ENCODE results near the gene OR4C3.
"Not testable (repeated sequence)": the region's sequence is repeated elsewhere in the genome, so short reads cannot be mapped to it uniquely, and the experiment has no call there.

OR4C3 gene

DNA sequence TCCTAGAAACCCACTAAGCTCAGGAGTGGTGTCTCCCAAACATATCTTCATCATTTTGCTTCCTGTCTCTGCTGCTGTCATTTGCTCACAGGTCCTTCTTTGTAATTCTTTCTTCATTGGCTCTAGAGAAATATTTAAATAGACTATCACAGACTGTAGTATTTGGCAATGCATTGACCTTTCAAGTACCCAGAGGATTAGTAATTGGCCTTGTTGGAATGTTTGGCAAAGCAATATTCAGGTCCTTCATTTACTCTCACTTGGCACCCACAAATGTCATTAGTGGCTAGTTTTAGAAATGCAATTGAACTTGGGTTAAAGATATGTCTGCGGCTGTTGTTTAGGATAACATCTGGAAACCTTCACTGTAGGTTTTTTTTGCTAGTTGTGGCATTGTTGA lies 30.0 kb downstream of the OR4C3 start:
- ChIA-PET POLR2A (no interaction called here), CTCF (no interaction called here)
- TF ChIP-seq CTBP1 (IDR thresholded peaks at IDR 0.05; ENCODE audit: borderline replicate concordance) (no peak), ELF4 (IDR thresholded peaks at IDR 0.05) (no peak), FOXK2 (IDR thresholded peaks at IDR 0.05) (no peak), FOXA1 (IDR thresholded peaks at IDR 0.05) (no peak), SUZ12 (IDR thresholded peaks at IDR 0.05) (no peak), BHLHE40 (IDR thresholded peaks at IDR 0.05; ENCODE audit: borderline replicate concordance) (no peak), HDGF (IDR thresholded peaks at IDR 0.05; ENCODE audit: borderline replicate concordance) (no peak), SP1 (IDR thresholded peaks at IDR 0.05) (no peak), ZNF384 (IDR thresholded peaks at IDR 0.05) (no peak), L3MBTL2 (conservative IDR thresholded peaks at IDR 0.05) (no peak), ARNT (IDR thresholded peaks at IDR 0.05) (no peak), NFRKB (IDR thresholded peaks at IDR 0.05) (no peak), LEF1 (IDR thresholded peaks at IDR 0.05; ENCODE audit: borderline replicate concordance) (no peak), TARDBP (IDR thresholded peaks at IDR 0.05) (no peak), FOXM1 (IDR thresholded peaks at IDR 0.05; ENCODE audit: borderline replicate concordance) (no peak)
- TF ChIP-seq, protein P1, sequence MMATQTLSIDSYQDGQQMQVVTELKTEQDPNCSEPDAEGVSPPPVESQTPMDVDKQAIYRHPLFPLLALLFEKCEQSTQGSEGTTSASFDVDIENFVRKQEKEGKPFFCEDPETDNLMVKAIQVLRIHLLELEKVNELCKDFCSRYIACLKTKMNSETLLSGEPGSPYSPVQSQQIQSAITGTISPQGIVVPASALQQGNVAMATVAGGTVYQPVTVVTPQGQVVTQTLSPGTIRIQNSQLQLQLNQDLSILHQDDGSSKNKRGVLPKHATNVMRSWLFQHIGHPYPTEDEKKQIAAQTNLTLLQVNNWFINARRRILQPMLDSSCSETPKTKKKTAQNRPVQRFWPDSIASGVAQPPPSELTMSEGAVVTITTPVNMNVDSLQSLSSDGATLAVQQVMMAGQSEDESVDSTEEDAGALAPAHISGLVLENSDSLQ (IDR thresholded peaks at IDR 0.05), result no peak
- no peak for DNase-seq (ENCODE audit: extremely low spot score)

DNA sequence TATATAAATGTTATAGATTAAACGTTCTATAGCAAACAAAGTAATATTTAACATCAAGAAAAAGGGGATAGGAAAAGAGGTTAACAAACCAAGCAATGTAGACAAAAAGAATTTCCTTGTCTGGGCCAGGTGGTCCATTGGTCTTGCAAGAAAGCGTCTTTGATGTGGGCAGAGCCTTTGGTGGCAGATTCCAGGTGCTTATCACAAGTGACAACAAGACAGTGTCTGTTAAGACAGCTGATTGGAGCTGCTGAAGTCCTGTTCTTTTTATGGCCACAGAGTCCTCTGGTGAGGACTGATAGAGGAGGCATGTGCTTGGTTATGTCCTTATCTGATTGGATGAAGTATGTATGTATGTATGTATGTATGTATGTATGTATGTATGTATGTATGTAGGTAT lies 36.6 kb downstream of the OR4C3 start:
- CTCF ChIA-PET; POLR2A ChIA-PET; DNase-seq (ENCODE audit: extremely low spot score): not testable (repeated sequence)

DNA sequence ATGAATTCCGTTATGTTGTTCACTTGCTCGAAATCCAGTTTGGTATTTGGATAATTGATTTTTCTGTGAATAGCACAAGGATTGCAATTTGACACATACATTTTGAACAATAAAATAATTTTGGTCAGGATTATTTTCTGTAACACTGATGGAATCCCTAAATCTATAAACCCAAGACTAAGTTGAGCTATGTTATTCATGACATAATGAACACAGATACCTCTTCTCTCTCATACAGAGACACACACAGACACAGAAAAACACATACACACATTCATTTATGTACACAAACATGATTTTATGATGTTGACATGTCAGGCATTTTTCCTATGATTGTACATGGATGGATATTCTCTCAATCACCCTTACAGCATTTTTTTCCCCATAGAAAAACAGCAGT lies 41.6 kb downstream of the OR4C3 start, which contains the start of gene OR4C5:
Gene OR4C5, minus strand, starts transcription at position 101 of the 400 bp plus-strand sequence. Its CDS starts 0 bp downstream, at position 101.
- TF ChIP-seq FOXK2 (IDR thresholded peaks at IDR 0.05) (no peak), FOXA1 (IDR thresholded peaks at IDR 0.05) (no peak)
- ChIA-PET CTCF (interaction anchor here (0.5 kb wide), 1 partner anchor 196 kb away, joined by 3 read pairs; no protein-coding TSS in a partner anchor), POLR2A (no interaction called here)
- DNase-seq (ENCODE audit: extremely low spot score), result no peak
